GM21526 (cell line): ENCODE measurements around the gene SLC44A1.

Experiments
- ATAC-seq: cut with Tn5 transposase; IDR thresholded peaks from one replicate; pipeline ENCODE4 v1.9.1; 2021; ENCODE audit warnings: moderate library complexity; ENCODE audit not compliant: unreplicated experiment, low FRiP score

The SLC44A1 gene

DNA sequence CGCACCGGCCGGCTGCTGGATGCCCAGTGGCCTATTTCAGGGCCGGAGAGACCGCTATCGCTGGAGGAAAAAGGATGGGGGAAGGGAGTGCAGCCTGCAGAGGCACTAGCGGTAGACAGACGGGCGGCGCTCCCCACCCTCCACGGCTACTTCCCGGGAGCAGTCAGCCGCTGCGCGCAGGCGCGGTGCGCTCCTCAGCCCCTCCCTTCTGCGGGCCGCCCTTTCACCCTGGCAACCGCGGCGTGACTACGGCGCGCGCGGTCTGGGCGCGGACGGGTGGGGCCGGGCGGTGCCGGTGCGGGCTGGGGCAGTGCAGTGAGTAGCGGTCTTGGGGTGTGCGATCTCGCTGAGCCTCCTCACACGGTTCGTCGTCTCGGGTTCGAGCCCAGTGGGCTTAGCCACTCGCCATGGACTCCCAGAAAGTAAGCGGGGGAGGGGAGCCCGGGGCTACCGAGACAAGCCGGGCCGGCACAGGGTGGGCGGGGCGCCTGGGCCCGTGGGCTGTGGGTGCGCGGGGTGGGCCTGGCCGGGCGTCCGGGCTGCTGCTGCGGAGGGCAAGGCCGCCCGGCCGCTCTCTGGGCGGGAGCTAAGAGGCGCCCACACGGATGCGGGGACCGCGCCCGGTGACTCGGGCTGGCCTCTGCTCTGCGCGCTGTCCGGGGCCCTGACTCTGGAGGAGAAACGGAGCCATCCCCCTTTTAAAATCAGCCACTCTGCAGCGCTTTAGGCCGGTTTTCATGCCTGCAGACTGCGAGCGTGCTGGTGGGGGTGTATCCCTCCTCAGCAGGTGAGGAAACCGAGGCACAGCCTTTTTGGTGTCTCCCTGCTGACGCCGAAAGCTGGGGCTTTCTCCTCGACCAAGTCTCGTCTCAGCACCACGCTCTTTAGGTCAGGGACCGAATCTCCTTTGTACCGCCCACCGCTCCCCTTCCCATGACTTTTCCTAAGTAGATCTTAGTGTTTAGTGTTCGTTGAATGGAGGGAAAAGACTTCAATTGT lies 203.7 kb downstream of the SLC44A1 start, which contains the start of gene FSD1L:
FSD1L (plus strand) TSS at position 221 of the 999 bp plus-strand sequence; CDS start at position 408, 187 bp downstream.
- peak; percentile 92 for ATAC-seq

DNA sequence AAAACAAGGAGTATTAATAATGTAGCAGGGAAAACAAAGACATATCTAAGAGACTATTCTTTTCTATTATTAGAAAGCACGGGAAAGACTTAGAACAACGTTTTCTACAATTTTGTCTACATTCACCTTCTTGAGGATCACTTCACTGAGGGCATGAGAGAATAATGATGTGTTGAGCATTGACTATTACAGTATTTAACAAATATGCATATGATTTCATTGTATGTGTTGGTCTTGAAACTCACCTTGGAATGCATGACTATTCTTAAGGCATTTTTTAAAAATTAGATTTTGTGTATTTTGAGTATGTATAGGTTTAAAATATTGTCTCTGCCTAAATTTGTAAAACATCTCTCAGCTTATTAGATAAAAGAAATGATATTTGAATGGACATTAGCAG lies 204.6 kb downstream of the SLC44A1 start:
- ATAC-seq = no peak

DNA sequence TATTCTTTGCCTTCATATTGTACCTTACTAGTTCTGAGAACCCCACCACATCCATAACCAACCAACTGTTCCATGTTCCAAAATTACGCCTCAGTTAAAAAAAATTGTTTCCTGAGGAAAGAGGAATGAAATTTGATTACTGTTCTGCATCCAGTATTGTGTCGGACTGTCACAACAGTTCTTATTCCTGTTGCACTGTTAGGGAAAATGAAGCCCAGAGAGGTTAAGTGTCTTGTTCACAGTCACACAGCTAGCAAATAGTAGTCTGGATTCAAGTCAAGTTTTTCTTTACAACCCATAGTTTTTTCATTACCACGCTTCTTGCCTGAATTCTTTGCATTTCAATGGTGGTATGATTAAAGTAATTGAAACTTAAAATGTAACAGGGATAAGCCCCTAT lies 207.7 kb downstream of the SLC44A1 start:
- ATAC-seq = no peak

DNA sequence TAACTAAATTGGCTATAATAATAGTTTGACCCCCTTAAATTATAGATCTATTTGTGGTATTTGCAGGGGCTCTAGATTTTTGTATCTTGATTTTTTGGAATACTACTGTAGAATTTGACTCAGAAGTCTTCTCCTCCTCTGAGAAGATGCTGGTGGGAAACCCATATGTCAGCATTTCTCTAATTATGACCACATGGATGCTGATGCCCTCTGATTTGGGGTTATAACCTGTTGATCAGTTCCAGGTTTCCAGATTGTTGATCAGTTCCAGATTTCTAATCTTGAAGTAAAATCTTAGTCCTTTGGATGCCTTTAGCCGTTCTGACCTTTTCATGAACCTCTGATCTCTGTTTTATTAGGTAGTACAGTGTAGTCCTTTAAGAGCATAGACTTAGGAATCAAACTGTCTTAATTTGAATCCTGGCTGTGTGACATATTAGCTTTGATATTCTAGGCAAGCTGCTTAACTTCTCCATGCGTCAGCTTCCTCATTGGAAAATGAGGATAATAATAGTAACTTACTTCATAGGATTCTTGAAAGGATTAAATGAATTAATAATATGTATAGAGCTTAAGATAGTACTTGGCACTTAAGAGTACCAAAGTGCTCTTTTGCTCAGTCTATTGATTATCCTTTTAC lies 211.5 kb downstream of the SLC44A1 start:
- no peak for ATAC-seq

DNA sequence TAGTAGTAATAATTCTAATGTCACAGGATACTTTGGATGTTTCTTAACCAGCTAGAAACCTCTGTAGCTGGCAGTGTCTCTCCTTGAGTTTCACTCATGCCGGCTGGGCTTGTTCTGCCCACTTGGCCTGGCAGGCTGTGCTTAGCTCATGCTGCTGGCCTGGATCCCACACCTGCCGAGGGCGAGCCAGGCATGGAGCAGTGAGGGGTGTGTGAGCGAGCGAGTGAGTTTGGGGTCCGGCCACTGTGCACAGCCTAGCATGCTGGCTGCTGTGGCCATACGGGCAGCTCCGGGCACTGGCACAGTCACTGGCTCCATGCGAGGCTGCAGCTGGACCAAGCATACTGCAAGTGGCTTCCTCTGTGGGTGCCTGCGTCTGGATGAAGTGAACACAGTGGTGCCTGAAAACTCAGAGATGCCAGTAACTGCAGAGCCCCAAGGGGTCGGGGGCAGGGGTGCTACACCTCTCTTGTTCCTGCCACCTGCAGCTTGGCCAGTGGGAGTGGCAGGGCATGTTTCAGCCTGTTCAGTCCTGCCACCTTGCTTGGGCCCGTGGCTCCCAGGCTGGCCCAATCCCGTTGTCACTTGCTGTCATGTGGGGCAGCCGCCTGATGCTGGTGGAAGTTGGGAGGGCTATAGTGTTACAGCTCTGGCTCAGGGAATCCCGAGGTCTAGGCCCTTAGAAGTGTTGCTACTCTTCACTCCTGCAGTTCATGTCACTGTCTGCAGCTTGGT lies 213.3 kb downstream of the SLC44A1 start:
- no peak for ATAC-seq

DNA sequence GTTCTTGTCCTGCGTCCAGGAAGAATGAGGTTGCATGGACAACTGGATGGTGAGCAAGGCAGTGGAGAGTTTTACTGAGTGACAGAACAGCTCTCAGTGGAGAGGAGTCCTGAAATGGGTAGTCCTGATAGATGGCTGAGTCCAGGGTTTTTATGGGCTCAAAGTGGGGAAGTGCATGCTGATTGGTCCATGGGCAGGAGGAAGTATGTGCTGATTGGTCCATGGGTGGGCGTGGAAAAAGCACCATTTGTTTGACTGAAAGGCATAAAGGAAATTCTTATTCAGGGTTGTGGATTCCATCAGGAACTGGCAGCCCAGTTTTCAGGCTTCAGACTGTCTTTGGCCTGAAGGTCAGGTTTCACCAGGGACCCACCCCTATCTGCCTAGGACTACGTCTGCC lies 214.0 kb downstream of the SLC44A1 start:
- no peak for ATAC-seq

DNA sequence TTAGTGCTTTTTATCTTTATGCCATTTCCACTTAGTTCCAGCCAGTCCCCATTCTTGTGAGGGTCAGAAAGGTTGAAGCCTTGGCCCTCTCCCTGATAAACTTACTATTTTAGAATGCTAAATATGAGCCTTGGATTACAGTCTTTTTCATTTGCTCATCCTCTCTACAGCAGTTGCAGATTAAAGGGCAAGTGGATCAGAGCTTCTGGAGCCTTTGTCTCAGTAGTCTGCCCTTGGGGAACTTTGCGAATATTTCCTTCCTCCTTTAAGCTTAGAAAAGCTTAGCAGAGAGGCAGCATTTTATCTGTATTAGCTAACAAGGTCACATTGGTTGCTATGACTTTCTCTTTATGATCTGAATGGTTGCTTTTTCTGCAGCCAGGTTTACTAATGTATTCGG lies 214.9 kb downstream of the SLC44A1 start:
- no peak for ATAC-seq

DNA sequence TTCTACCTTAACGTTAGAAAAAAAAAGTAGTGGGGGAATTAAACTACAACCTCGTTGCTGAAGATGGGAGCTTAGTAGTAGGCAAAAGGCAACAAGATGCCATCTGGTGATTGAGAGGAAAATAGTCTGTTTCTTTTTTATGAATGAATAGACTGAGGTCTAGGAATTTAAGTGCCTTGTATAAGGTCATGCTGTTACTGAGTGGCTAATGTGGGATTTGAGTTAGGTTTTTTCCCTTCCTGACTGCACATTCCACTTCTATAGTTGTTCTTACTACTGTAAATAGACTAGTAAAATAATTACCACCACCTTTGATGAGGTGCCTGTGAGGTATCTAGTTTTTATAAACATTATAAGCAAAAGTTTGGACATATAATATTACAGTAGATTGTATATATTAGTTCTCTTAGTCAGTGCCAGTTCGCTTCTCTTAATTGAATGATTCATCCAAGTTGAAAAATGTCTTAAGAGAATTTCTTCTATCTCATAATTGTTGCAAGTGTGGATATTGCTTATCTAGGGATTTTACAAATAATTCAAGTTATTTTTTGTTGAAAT lies 222.5 kb downstream of the SLC44A1 start:
- no peak for ATAC-seq

DNA sequence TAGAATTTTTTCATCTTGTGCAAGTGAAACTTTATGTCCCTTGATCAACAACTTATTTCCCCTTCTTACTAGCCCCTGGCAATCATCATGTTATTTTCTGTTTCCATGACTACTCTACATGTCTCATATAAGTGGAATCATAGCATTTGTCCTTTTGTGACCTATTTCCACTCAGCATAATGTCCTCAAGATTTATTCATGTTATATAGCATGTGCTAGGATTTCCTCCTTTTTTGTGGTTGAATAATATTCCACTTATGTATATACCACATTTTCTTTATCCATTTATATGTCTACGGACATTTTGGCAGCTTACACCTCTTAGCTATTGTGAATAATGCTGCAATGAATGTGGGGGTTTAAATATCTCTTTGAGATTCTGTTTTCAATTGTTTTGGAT lies 224.4 kb downstream of the SLC44A1 start:
- no peak for ATAC-seq

DNA sequence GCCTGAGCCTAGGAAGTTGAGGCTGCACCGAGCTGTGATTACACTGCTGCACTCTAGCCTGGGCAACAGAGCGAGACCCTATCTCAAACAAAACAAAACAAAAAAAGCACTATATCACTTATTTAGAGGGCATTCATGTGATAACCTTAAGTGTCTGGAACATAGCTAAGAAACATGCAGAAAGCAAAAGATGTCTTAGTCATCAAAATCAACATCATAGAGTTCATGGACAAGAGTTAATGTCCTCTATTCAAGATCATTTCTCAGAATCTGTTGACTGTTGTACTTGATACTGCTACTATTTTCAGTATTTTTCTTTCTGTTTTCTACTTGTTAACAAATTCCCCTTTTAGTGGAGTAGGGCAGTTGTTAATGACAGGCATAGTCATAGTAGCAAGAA lies 228.8 kb downstream of the SLC44A1 start:
- no peak for ATAC-seq

DNA sequence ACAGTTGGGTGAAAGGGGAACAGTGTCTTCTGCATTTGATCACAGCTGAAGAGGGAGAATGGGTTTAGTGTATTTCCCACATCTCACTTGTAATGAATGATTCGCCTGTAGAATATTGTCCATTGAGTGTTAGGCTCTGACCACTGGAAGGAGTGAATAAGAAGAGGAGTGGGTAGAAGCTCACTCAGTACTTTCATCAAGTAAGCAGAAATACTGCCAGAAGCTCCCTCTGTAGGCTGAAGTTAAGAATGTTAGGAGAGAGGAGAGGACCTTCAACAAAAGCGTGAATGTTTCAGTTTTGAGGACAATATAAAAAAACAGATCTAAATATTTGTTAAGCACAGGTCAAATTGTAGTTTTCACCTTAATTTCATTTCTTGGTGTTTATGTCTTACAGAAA lies 230.9 kb downstream of the SLC44A1 start:
- ATAC-seq = no peak

DNA sequence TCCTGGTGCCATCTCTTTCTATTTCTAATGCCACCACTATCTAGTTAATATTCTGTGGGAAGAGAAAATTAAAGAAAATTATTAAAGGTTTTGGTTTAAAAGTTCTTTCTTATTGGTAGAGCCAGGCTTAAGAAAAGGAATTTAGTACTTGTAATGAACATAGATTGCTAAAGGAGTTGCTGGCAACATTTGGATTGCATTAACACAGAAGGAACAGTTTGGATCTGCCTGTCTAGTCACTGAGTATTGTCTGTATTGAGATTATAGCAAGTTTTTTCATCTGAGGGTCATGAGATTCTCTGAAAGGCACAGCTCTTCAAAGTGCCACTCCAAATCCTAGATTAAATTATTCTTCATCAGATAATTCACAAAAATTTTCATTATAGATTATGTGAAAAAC lies 235.4 kb downstream of the SLC44A1 start:
- no peak for ATAC-seq

DNA sequence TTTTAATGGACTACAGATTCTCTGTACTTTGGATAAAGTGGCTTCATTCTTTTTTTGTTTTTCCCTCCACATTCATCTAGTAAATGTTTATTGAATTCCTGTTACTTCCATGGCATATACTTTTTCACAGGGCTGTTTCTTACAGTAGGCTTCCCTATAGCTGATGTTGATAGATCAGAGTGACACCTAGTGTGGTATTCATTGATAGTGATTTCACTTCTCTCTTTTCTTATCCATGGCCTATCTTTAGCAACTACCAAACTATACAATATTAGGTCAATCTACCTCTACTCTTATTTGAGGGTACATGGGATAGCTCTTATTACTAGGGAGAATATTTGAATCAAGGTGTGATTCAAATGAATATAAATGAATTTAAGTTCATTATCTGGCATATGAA lies 239.2 kb downstream of the SLC44A1 start:
- no peak for ATAC-seq

DNA sequence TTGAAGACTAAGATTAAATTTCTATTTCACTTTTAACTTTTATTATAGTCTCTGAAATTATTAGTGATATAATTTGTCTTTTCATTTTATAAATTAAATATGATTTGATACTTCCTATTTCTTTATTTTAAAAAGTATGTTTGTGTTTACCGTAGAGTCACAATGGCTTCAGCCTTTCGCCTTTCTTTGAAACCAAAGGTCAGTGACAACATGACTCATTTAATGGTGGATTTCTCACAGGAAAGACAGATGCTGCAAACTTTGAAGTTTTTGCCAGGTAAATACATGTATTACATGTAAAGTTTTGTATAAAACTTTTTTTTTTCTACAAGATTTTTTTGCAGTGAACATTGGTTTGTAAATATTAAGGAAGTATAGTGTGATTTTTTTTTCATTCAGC lies 239.8 kb downstream of the SLC44A1 start:
- ATAC-seq = no peak

DNA sequence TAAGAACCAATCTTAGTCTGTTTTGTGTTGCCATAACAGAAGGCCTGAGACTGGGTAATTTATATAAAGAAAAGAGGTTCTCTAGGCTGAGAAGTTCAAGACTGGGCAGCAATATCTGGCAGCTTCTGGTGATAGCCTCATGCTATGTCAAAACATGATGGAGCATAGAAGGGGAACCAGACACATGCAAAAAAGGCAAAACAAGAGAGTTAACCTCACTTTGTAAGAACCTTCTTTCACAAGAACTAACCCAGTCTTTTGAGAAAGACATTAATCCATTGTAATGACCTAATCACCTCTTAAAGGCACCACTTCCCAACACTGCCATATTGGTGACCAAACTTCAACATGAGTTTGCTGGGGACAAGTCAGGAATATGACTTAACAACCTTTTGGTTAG lies 240.7 kb downstream of the SLC44A1 start:
- no peak for ATAC-seq
